ENCODE measurements around the gene KLHL40. TPM values are rescaled to one million over a fixed set of nuclear protein-coding genes. Genes with fewer than 3 reads are reported as not detected.

The KLHL40 gene
- total and polyA plus RNA-seq, 5 experiments from 2014 or later = not detected

Other genes starting within 250 kb of the KLHL40 start
- 100 to 1,000 TPM; 122 TPM for gene VIPR1, start 182.9 kb upstream of the KLHL40 start, total RNA-seq
- 10 to 100 TPM; 16.2 to 40.3 (median 28.8) TPM for gene VIPR1, start 182.9 kb upstream of the KLHL40 start, polyA plus RNA-seq
- gene SEC22C, start 103.6 kb upstream of the KLHL40 start, total RNA-seq = 10 to 100 TPM; 40.6 to 47.6 TPM
- gene SEC22C, start 103.6 kb upstream of the KLHL40 start, polyA plus RNA-seq = 10 to 100 TPM; 33.9 to 39.3 (median 38.2) TPM
- gene SS18L2, start 94.7 kb upstream of the KLHL40 start, total RNA-seq = 10 to 100 TPM; 39.8 to 43.9 TPM
- gene SS18L2, start 94.7 kb upstream of the KLHL40 start, polyA plus RNA-seq = 100 to 1,000 TPM; 129 to 136 (median 136) TPM
- gene NKTR, start 84.9 kb upstream of the KLHL40 start, total RNA-seq = 100 to 1,000 TPM; 244 to 254 TPM
- 10 to 100 TPM in 2 of 3 donors, 1 to 10 TPM in 1; 9.5 to 14.3 (median 10.8) TPM for gene NKTR, start 84.9 kb upstream of the KLHL40 start, polyA plus RNA-seq
- gene ZBTB47, start 31.8 kb upstream of the KLHL40 start, total RNA-seq = under 1 TPM; 0.23 to 0.41 TPM
- not detected for gene ZBTB47, start 31.8 kb upstream of the KLHL40 start, polyA plus RNA-seq
- not detected for gene HHATL, start 17.3 kb downstream of the KLHL40 start, total RNA-seq
- gene HHATL, start 17.3 kb downstream of the KLHL40 start, polyA plus RNA-seq = not detected
- under 1 TPM; 0.73 to 0.88 TPM for gene CCDC13, start 87.7 kb downstream of the KLHL40 start, total RNA-seq
- gene CCDC13, start 87.7 kb downstream of the KLHL40 start, polyA plus RNA-seq = not detected
- gene HIGD1A, start 119.0 kb downstream of the KLHL40 start, total RNA-seq = 10 to 100 TPM; 23.0 to 26.5 TPM
- gene HIGD1A, start 119.0 kb downstream of the KLHL40 start, polyA plus RNA-seq = 10 to 100 TPM; 70.8 to 88.3 (median 80.7) TPM
- gene ACKR2, start 123.9 kb downstream of the KLHL40 start, total RNA-seq = under 1 TPM; 0.39 to 0.85 TPM
- gene ACKR2, start 123.9 kb downstream of the KLHL40 start, polyA plus RNA-seq = under 1 TPM in 2 of 3 donors, not detected in 1; 0.22 to 0.51 TPM
- not detected for gene CYP8B1, start 190.3 kb downstream of the KLHL40 start, total RNA-seq
- not detected for gene CYP8B1, start 190.3 kb downstream of the KLHL40 start, polyA plus RNA-seq
- 10 to 100 TPM; 17.6 to 19.5 TPM for gene ZNF662, start 220.6 kb downstream of the KLHL40 start, total RNA-seq
- 1 to 10 TPM in 1 of 3 donors, under 1 TPM in 2; 0.22 to 1.1 (median 0.36) TPM for gene ZNF662, start 220.6 kb downstream of the KLHL40 start, polyA plus RNA-seq